HG03095 (cell line): ENCODE measurements around the gene OR2A25.
"Not testable (repeated sequence)": the region's sequence is repeated elsewhere in the genome, so short reads cannot be mapped to it uniquely, and the experiment has no call there.

Source experiments
- ATAC-seq: cut with Tn5 transposase; IDR thresholded peaks from one replicate; pipeline ENCODE4 v1.9.1; 2021; ENCODE audit warnings: moderate library complexity; ENCODE audit not compliant: unreplicated experiment

Gene OR2A25, protein sequence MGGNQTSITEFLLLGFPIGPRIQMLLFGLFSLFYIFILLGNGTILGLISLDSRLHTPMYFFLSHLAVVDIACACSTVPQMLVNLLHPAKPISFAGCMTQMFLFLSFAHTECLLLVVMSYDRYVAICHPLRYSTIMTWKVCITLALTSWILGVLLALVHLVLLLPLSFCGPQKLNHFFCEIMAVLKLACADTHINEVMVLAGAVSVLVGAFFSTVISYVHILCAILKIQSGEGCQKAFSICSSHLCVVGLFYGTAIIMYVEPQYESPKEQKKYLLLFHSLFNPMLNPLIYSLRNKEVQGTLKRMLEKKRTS

DNA sequence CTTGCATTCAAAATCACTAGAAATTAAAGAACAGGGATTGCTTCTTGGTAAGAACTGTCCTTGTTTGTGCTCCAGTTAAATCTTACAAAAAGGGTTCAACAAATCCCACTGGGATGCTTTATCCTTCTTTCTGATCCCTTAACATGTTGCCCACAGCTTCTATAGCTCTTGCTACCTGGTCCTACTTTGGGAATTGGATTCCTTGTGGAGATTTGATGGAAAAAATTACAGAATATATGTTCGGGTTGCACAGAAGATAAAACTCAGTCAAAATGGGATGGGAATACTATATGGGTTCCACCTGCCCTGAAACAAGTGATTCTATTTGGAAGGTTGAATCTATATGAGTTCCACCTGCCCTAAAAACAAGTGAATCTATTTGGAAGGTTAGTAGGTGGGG lies at the start of gene OR2A25:
OR2A25 (plus strand) TSS at position 301 of the 400 bp plus-strand sequence. CDS start 4,409 bp downstream, outside the sequence.
- no peak for ATAC-seq

DNA sequence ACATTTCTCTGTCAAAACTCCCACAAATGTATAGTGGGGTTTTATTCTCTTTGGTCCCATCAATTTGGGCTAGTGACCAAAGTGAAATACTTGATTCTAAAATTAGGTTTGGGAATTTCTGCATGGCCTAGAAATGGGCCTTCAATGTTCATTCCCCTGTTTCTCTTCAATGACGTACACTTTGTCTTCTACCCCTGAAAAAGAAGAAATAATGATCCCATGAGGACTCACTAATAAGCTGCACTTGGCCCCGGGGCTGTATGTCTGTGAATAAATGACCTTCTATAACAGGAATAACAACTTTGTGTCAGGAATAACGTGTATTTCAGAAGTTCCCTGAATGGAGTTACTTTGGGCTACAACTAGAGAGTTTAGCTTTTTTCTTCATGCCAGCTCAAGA lies 49.3 kb upstream of the OR2A25 start:
- ATAC-seq, result no peak

DNA sequence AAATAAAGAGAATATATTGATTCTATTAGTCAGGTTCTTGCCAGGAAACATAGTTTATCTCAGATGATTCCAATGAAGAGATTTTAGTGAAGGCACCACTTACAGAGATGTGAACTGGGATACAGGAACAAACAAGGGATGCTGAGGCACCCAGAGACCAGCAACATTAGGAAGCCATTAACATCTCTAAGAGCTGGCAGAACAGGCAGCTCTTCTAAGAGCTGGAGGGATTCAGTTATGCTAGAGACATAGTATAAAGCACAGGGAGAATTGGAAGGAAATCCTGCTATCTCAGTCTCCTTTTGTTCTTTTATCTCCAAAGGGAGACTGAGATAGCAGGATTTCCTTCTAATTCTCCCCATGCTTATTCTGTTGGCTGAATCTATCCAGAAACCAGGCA lies 47.4 kb upstream of the OR2A25 start:
- no peak for ATAC-seq

DNA sequence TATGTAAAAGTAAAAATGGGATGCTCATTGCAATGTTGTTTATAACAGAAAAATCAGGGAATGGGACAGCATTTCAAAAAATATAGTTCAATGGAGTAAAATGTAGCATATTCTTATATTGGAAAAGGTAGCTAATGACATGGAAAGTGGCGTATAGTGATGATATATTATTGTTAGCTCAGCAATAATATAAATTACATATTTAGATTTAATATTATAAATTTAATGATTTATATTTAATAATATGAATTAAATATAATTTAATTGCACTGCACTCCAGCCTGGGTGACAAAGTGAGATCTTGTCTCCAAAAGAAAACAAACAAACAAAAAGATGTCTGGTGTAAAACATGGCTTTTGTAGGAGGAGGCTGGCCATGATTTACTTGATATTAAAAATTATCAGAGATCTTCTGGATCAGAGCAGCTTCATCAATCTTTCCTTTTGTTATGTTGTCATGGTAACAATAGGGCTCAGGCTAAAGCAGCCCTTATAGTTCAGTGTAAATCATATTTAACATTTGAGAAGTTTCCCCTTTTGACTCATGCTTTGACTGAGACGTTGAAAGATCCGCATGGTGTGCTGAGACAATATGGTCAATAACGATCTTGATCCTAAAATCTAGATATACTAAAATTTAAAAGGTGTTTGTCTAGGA lies 46.3 kb upstream of the OR2A25 start:
- ATAC-seq, result no peak

DNA sequence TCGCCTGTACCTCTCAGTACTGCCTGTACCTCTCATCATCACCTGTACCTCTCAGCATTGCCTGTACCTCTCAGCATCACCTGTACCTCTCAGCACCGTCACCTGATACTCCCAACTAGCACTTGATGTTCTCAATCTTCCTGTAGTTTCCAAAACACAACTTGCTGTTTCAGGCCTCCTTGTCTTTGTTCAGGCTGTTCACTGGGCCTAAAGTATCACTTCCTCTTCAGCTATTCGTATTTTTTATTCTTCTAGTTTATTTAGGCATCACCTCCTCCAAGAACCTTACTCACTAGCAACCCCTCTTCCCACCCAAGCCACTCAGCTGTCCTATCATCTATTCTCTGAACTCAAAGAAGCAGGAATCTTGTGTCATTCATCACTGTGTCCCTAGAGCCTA lies 45.4 kb upstream of the OR2A25 start:
- no peak for ATAC-seq

DNA sequence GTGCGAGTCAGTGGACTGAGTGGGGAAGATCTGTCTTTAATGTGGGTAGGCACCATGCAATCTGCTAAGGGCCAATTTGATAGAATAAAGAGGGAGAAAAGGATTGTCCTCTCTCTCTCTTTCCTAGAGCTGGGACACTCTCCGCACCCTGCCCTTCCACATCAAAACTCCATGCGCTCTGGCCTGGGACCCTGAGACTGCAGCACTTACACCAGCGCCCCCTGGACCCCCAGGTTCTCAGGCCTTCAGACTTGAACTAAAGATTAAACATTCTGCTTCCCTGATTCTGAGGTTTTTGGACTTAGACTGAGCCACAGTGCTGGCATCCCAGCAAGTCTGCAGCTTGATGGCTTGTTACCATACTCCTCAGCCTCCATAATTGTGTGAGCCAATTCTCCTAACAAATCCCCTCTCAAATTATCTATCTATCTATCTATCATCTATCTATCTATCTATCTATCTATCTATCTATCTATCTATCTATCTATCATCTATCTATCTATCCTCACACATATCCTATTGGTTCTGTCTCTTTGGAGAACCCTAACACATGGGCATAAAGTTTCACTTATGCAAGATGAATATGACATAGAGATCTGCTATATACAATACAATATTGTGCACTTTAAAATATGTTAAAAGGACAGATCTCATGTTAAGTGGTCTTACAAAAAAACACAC lies 43.3 kb upstream of the OR2A25 start:
- no peak for ATAC-seq

DNA sequence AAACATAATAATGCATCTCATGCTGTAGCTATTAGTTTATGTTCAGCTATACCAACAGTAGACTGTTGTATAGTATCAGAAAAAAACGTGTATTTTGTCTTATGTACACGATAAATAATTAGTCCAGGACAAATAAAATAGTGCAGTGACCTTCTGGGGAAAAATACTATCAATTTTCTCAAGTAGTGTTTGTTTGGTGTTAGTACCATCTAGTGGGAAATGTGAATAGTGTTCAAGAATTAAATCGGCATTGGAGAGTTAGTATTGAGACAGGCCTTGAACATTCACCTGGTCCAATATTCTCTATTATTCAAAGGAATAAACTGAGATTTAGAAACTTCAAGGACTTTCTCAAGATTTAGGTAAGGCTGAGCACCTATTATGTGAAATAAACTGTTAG lies 42.5 kb upstream of the OR2A25 start:
- no peak for ATAC-seq

DNA sequence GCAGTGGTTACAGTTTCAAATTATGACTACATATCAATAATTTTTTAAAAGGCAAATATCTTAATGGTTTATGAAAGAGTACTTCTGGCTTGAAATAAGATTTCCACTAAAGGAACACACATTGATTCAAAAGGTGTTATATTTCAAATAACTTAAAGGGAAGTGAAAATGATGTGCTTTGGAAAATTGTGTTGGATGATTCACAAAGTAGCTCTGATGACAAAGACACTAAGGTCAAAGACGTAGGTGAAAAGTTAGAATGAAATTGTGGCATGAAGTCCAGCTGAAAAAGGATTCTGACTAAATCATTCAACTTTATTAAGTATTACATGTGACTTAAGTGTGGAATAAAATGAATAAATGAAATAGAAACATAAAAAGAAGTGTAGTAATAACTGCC lies 41.6 kb upstream of the OR2A25 start:
- ATAC-seq, result no peak

DNA sequence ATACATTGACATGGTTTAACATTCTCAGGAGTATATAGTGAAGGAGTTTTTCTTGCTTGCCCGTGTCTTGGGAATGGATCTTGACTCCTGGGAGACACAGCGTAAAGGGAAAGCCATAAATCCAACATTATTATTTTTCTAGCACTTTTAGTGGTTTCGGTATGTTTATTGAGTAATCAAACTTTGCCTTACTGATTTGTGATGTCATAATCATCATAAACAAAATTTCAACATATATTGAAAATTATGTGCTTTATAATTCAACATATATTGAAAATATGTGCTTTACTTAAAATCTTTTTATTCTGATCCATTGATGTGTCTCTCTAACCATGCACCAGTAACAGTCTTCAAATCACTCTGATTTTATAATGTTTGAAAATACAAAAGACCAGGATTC lies 41.1 kb upstream of the OR2A25 start:
- ATAC-seq, result no peak

DNA sequence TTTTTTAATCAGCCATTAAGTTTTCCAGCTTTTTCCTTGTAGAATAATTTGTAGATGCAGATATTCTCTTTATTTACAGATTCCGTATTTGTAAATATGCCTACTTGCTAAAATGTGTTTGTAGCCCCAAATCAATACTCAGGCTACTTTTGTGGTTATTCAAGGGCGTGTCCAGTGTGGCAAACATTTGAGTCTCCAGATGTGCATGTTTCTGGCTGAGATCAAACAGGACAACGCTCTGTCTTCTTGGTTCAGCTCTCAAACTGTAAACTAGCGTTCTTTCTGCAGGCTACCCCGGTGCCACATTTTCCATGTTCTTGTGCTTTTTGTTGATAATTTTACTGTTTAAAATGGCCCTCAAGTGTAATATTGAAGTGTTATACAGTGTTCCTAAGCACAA lies 37.1 kb upstream of the OR2A25 start:
- ATAC-seq, result no peak

DNA sequence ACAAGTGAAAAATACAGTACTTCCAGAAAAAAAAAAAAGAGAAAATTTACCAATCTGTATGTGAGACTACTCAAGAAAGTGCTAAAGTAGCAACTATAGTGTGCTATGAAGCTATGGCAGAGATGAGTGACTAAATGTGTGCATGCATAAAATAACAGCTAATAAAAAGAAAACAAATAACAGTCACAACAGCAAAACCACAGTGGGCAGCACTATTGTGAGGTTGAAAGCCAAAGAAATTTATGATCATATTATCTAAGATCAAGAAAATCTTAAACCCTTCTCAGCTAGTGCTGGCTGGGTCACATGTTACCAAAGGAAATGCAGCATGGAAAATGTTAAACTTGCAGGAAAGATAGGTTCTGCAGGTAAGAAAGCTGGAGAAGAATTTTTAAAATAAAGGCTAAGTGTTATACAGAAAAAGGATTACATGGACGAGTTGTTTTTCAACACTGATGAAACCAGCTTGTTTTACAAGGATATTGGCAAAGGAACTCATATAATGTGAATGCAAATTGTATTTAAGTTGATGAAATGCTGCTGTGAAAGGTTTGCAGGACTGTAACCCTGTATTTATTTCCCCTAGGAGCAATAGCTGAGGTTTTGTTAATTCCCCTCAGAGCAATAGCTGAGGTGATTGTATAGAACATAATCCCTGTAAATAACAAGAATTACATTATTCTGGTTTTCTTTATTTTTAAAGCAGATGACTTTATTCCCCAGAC lies 36.5 kb upstream of the OR2A25 start:
- no peak for ATAC-seq

DNA sequence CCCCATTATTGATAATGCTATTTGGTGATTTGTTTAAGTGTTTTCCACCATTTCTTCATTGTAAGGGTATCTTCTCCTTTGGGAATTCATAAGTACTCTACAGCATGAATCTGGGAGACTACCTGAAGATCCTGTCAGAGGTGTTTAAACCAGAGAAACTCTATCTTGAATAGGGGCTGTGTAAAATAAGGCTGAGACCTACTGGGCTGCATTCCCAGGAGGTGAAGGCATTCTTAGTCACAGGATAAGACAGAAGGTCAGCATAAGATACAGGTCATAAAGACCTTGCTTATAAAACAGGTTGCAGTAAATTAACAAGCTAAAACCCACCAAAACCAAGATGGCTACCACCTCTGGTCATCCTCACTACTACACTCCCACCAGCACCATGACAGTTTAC lies 34.2 kb upstream of the OR2A25 start:
- no peak for ATAC-seq

DNA sequence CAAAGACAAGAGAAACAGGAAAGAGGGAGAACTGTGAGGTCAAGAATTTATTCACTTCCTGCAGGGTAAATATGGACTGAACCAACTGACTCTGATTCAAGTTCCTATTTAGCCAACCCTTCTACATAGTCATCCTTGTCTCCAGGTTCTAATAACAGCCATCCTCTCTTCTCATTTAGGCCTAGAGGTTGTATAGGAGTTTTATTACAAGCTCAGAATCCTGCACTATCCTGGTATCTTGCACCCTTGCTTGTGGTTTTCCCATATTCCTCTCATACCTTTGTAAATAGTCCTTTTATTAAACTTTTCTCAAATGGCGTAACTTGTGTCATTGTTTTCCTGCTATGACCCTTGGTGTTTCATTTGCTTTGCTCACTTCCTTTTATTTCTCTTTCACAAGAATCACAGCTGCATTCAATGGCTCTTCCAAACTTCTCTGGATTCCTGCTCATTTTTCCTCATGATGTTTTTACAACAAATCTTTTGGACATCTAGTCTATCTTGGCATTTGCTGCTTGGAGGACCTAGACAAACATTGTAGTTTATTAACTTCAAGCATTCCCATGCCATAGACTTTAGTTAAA lies 33.2 kb upstream of the OR2A25 start:
- ATAC-seq, result no peak

DNA sequence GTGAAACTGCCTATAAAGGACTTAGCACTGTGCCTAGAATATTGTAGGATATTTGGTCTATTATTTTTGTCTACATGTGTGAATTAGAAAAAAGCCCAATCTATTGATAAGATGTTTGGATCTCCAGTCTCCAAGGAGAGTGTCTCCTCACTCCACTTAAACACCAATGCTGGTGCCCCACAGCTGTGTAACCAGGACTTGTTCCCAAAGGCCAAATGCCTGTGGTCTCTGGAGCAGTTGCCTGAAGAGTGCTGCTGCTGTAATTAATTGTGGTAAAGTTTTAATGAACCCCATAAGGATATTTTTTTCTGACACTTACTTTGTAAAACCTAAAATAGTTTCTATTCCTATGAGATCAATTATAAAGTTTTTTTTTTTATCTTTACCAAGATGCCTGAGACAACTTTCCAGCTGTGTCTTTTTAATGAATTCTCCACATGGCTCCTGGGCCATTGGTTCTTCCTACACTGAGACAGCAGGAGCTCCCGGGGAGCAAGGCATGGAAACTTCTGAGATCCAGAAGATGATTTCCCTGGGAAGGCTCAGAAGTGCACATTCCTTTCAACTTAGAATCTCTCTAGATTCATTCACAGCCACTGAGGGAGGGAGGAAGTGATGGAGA lies 32.1 kb upstream of the OR2A25 start:
- no peak for ATAC-seq

DNA sequence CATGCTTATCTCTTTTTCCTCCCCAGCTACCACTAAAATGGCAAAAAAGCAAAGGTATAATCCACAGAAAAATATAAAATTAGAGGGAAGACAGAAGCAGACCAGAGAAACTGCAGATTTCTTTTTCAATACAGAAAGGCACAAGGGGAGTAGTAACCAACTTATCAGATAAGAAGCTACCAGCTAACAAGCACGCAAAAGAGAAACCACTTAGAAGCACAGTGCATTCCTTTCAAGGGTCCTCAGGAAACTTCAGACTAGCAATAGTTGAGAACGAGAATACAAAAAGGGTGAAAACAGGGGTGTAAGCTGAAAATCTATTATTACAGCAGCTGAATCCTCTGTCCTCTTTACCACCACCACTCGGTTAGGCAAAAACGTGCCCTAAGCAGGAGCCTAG lies 30.7 kb upstream of the OR2A25 start:
- no peak for ATAC-seq

DNA sequence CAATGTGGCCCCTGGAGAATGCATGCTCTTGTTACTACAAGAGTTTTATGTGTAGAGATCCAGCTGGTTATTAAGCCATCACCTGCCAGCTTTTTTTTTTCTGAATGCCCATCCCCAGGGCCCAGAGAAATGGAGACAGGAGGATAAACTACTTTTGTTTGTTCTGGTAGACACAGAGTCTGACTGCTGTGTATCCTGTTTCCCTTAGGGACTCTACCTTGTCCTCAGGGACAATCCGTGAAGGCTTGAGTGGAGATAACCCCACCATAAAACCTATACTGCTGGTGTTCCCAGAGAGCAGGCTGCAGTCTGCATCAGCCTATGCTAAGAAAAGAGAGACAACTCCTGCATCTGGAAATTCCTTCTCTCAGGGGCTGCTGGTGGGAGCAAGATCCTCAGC lies 21.0 kb upstream of the OR2A25 start, which contains the start of gene OR2A5:
OR2A5 (plus strand) TSS at position 301 of the 400 bp plus-strand sequence. CDS start 1,454 bp downstream, outside the sequence.
- no peak for ATAC-seq

DNA sequence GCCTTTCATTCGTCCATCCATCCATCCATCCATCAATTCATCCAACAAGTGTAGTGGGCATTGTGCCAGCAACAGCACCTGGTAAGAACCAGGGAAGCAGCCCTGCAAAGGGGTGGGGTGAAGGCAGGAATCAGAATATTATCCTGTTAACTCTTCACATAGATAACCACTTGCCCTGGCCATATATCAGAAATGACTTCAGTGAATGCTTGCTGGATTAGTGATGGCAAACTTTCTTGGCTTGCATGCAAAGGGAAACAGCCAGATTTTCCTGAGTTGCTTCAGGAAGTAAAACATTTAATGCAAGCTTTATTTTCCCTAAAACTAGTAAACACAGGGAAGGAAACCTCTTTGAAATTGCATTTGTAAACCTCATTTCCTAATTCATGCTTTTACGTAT lies 20.1 kb upstream of the OR2A25 start:
- no peak for ATAC-seq

DNA sequence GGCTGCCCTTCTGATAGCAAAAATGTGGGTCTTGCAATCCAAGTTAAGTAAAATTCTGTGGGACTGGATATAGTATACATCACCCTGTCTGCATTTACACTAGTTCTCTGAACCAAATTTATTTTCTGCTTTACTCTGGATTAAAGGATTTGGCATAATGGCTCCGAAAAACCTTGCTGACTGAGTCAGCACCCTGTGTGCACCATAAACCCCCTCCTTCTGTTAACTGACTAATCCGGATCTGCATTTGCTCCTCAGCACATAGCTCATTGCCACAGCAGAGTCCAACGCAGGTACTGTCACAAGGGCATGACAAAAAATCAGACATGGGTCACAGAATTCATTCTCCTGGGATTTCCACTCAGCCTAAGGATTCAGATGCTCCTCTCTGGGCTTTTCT lies 19.5 kb upstream of the OR2A25 start:
- no peak for ATAC-seq

DNA sequence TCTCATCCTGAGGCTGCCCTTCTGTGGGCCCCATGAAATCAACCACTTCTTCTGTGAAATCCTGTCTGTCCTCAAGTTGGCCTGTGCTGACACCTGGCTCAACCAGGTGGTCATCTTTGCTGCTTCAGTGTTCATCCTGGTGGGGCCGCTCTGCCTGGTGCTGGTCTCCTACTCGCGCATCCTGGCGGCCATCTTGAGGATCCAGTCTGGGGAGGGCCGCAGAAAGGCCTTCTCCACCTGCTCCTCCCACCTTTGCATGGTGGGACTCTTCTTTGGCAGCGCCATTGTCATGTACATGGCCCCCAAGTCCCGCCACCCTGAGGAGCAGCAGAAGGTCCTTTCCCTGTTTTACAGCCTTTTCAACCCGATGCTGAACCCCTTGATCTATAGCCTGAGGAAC lies 18.7 kb upstream of the OR2A25 start:
- ATAC-seq, result not testable (repeated sequence)

DNA sequence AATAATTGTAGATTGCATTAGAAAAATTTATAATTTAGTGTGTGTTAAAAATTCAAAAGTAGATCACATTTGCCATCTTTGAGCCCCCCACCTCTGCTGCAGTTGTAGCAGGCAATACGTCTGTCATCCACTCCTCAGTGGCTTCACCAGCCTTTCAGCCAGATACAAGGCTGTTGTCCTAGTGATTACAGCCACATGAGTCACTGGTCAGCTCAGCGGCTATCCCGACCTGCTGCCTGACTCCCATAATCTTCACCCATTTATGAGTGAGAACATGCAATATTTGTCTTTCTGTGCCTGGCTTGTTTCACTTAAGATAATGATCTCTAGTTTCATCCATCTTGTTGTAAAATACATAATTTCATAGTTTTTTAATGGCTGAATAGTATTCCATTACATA lies 11.7 kb upstream of the OR2A25 start:
- ATAC-seq, result no peak

DNA sequence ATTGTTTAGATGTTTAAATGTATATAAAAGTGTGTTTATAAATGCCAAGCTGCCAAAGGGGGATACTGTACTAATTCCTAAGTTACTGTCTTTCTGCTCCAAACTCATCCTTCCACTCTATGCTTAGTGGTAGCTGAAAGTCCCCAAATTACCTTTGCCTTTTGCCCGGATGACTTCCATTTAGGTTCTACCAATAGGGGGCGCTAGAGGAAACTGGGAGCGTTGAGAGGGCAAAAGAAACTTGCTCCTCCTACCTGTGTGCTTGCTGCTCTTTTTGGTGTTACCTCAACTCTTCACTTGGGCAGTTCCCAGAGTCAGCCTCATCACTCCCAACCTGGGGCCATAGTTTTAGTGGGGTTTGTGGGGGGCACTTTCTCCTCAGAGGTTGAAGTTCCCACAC lies 5.9 kb upstream of the OR2A25 start:
- ATAC-seq, result no peak
